ENCODE measurements around the gene OPRPN. TPM values are rescaled to one million over a fixed set of nuclear protein-coding genes. Genes with fewer than 3 reads are reported as not detected.

Gene OPRPN
- total and polyA plus RNA-seq, 2 of the 4 experiments (the other 2 are of a cell fraction) = not detected

- Histone ChIP-seq H3K9ac (ENCODE audit: low read depth, low read length) (no peak overlapping the region), H3K27ac (ENCODE audit: insufficient read depth, low read length) (no peak overlapping the region), H3K9me1 (ENCODE audit: insufficient read depth, low read length) (no peaks in the 10 kb centered on the region), H3K4ac (ENCODE audit: low read depth, low read length) (no peak overlapping the region), H3K9me3 (ENCODE audit: control insufficient read depth, insufficient read depth, low read length) (no peaks in the 10 kb centered on the region), H3K18ac (ENCODE audit: low read depth, low read length) (no peak overlapping the region), H4K20me1 (ENCODE audit: insufficient read depth, low read length) (no peaks in the 10 kb centered on the region), H4K8ac (ENCODE audit: low read depth in 2 of 2, low read length in 2 of 2) (no peak overlapping the region), H3K4me2 (ENCODE audit: low read depth, low read length) (no peak overlapping the region), H4K91ac (ENCODE audit: insufficient read depth, low read depth, low read length) (no peak overlapping the region), H2BK20ac (ENCODE audit: low read depth, low read length) (no peak overlapping the region), H3K14ac (replicated peaks; ENCODE audit: low read depth, low read length) (no peak overlapping the region), H3K36me3 (ENCODE audit: control insufficient read depth, insufficient read depth, low read length) (no peaks in the 10 kb centered on the region), H3K4me1 (ENCODE audit: control insufficient read depth, insufficient read depth, low read length) (no peaks in the 10 kb centered on the region), H3K79me1 (ENCODE audit: low read depth in 1 of 2, low read length in 2 of 2) (no peaks in the 10 kb centered on the region), H2BK120ac (ENCODE audit: low read depth, low read length) (no peak overlapping the region), H2AK5ac (ENCODE audit: low read depth, low read length) (no peak overlapping the region), H2AK9ac (replicated peaks; ENCODE audit: low read depth, low read length, poor library complexity) (no peak overlapping the region), H4K5ac (ENCODE audit: low read depth, low read length) (no peak overlapping the region), H3K23ac (ENCODE audit: low read depth, low read length) (no peak overlapping the region), H3K4me3 (ENCODE audit: insufficient read depth, low read depth, low read length) (no peak overlapping the region), H2BK15ac (ENCODE audit: low read depth, low read length) (no peak overlapping the region), H2BK5ac (ENCODE audit: low read depth, low read length, poor library complexity, severe bottlenecking) (no peak overlapping the region), H2AFZ (replicated peaks; ENCODE audit: low read length, poor library complexity) (no peak overlapping the region), H3K27me3 (ENCODE audit: control insufficient read depth, insufficient read depth, low read length) (no peaks in the 10 kb centered on the region), H3K56ac (ENCODE audit: extremely low read depth, insufficient read depth, low read length) (no peak overlapping the region)
- ATAC-seq (ENCODE audit: low read depth) = no peak
- dilution Hi-C loops (cut with HindIII; ENCODE audit: low sequenced_read_pairs, unreplicated experiment) (no loop called here), in situ Hi-C loops (cut with MboI; ENCODE audit: low sequenced_read_pairs) (no loop called here), intact Hi-C loops (cut with micrococcal nuclease) (no loop called here)
- DNase-seq = no peak
- ChIA-PET POLR2A (ENCODE audit: unreplicated experiment) (no interaction called here), CTCF (no interaction called here)
- BruUV-seq (replicated peaks) = no TSS peak
- TF ChIP-seq NFE2L2 (IDR thresholded peaks at IDR 0.05; ENCODE audit: low read depth, low read length) (no peak), RCOR1 (IDR thresholded peaks at IDR 0.05; ENCODE audit: insufficient replicate concordance, low read length) (no peak), SMC3 (IDR thresholded peaks at IDR 0.05; ENCODE audit: low read depth, low read length) (no peak), RAD21 (IDR thresholded peaks at IDR 0.05; ENCODE audit: low read length) (no peak), MAFK (IDR thresholded peaks at IDR 0.05; ENCODE audit: low read depth, low read length) (no peak), RFX5 (IDR thresholded peaks at IDR 0.05; ENCODE audit: low read depth, low read length) (no peak), MXI1 (IDR thresholded peaks at IDR 0.05; ENCODE audit: borderline replicate concordance, low read depth, low read length) (no peak), USF2 (IDR thresholded peaks at IDR 0.05; ENCODE audit: low read depth, low read length) (no peak)
- WGBS, 2 experiments (ENCODE audit: extremely low coverage in 2 of 2, insufficient read length in 1 of 2) = no CpG with 5 or more reads among the region's 4 CpGs
These were observed 25.8 kb upstream of the OPRPN start for GRCh38 chr4:70371987-70372386.

All from IMR-90 (cell line).